ENCODE results near the gene C6orf89. TPM values are rescaled to one million over a fixed set of nuclear protein-coding genes. Genes with fewer than 3 reads are reported as not detected.
A peak's percentile ranks its signal among the peaks of the same experiment; 100 is the strongest.

Gene C6orf89
- total RNA-seq, 5 donors from 2014 or later (not counting 1 experiment from before 2014, with no cell fraction given), result 32.6 to 57.9 (median 46.1) TPM

DNA sequence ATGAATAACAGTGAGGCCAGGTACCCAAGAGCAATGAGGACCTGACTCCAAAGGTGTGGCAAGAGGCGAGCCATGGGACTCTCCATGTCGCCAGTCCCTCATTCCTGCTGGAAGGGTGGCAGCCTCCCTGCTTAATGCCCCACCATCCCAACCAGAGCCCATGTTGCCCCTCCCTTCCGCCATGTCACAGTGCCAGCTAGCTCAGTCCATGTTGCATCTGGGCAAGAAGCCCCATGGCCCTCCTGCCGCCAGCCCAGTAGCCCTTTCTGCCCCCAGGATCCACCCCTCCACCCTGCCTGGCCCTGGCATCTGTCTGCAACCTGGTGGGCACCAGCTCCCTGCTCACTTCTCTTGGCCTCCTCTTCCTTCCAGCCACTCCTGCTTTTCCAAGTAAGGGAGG is 40.5 kb upstream of the C6orf89 start:
- no peak overlapping the region for H3K27ac ChIP-seq (ENCODE audit: low read length)
- Mint-ChIP-seq H3K4me1 (peaks cover 0 to 9% (median 8%) of the 10 kb centered on the region in 3 donors), H3K9me3 (peaks cover 0 to 3% (median 1%) of the 10 kb centered on the region in 3 donors), H3K27me3 (peaks cover 0 to 9% of the 10 kb centered on the region in 2 donors), H3K36me3 (peaks cover 5% of the 10 kb centered on the region), H3K4me3 (no peak overlapping the region), H3K27ac (no peak overlapping the region)
- H3K4me3 ChIP-seq (ENCODE audit: control insufficient read depth in 1 of 2, extremely low read depth in 1 of 2, low read length in 1 of 2), result no peak overlapping the region
- H3K36me3 ChIP-seq (ENCODE audit: control insufficient read depth in 2 of 2, extremely low read depth in 1 of 2, insufficient read depth in 1 of 2, low read length in 1 of 2), result no peaks in the 10 kb centered on the region
- DNase-seq (no peak), ATAC-seq (replicated peaks in 1 of 4) (no peak)
- peaks cover 0 to 13% of the 10 kb centered on the region in 2 experiments for H3K27me3 ChIP-seq (replicated peaks in 1 of 2; ENCODE audit: control insufficient read depth in 2 of 2, extremely low read depth in 1 of 2, insufficient read depth in 2 of 2, low read length in 1 of 2)
- WGBS (ENCODE audit: insufficient coverage), result 79% methylated on average over 4 of the region's 4 CpGs
- no peaks in the 10 kb centered on the region for H3K9me3 ChIP-seq
- ChIA-PET POLR2A (interaction anchor here in 1 of 2 donors (0.6 kb wide), 1 partner anchor 16 kb away, joined by 3 read pairs; no protein-coding TSS in a partner anchor), CTCF (no interaction called here)
- H3K4me1 ChIP-seq (ENCODE audit: control insufficient read depth in 1 of 2, extremely low read depth in 1 of 2, insufficient read depth in 2 of 2, low read length in 2 of 2), result peaks cover 0 to 7% of the 10 kb centered on the region in 2 experiments

DNA sequence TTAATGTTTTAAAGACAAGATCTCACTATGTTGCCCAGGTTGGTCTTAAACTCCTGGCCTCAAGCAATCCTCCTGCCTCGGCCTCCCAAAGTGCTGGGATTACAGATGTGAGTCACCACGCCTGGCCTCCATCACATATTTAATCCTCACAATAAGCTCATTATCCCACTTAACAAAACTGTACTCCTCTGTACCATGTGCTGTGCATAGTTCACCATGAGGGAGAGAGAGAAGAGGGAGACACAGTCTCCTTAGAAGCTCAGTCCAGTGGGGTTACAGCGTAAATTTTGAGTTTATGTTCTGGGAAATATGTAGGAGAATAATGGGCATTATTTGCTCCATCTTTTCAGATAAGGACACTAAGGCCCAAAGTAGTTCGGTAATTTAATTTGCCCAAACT is 38.6 kb upstream of the C6orf89 start:
- Histone ChIP-seq H3K9me3 (no peaks in the 10 kb centered on the region), H3K4me3 (ENCODE audit: control insufficient read depth in 1 of 2, extremely low read depth in 1 of 2, low read length in 1 of 2) (no peak overlapping the region), H3K27ac (ENCODE audit: low read length) (no peak overlapping the region), H3K4me1 (ENCODE audit: control insufficient read depth in 1 of 2, extremely low read depth in 1 of 2, insufficient read depth in 2 of 2, low read length in 2 of 2) (no peaks in the 10 kb centered on the region), H3K36me3 (ENCODE audit: control insufficient read depth in 2 of 2, extremely low read depth in 1 of 2, insufficient read depth in 1 of 2, low read length in 1 of 2) (no peaks in the 10 kb centered on the region), H3K27me3 (replicated peaks in 1 of 2; ENCODE audit: control insufficient read depth in 2 of 2, extremely low read depth in 1 of 2, insufficient read depth in 2 of 2, low read length in 1 of 2) (peaks cover 0 to 4% of the 10 kb centered on the region in 2 experiments)
- Mint-ChIP-seq H3K27ac (no peak overlapping the region), H3K4me1 (peaks cover 0 to 2% (median 0%) of the 10 kb centered on the region in 3 donors), H3K4me3 (no peak overlapping the region), H3K36me3 (peaks cover 23% of the 10 kb centered on the region), H3K27me3 (no peaks in the 10 kb centered on the region), H3K9me3 (peaks cover 0 to 11% (median 7%) of the 10 kb centered on the region in 3 donors)
- DNase-seq, result no peak
- ChIA-PET POLR2A (no interaction called here), CTCF (interaction anchor here in 1 of 2 donors (1.1 kb wide), 1 partner anchor 26 kb away, joined by 3 read pairs; no protein-coding TSS in a partner anchor)
- 97% methylated on average over 3 of the region's 4 CpGs for WGBS (ENCODE audit: insufficient coverage)
- no peak for ATAC-seq (replicated peaks in 1 of 4)

DNA sequence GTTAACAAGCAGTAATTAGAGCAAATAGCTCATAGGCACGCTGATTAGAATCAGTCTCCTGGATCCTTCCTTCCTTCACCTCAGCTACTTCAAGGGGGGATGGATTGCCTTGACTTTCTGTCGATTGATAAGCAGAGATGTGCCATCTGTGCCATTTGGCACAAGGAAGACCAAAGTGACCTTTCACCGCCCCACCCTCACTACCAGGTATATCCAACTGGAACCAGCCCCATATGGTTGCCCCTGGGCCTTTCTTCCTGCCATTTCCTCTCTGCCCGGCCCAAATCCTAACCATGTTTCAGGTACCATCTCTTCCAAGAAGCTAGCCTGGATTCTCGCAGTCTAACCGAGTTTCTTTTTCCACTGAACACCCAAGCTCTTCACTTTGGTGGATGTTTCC is 37.8 kb upstream of the C6orf89 start:
- Mint-ChIP-seq H3K27ac (no peak overlapping the region), H3K36me3 (peaks cover 29% of the 10 kb centered on the region), H3K9me3 (peaks cover 0 to 11% (median 7%) of the 10 kb centered on the region in 3 donors), H3K4me3 (no peak overlapping the region), H3K4me1 (peaks cover 0 to 2% (median 0%) of the 10 kb centered on the region in 3 donors), H3K27me3 (no peaks in the 10 kb centered on the region)
- peaks cover 0 to 4% of the 10 kb centered on the region in 2 experiments for H3K27me3 ChIP-seq (replicated peaks in 1 of 2; ENCODE audit: control insufficient read depth in 2 of 2, extremely low read depth in 1 of 2, insufficient read depth in 2 of 2, low read length in 1 of 2)
- no peaks in the 10 kb centered on the region for H3K4me1 ChIP-seq (ENCODE audit: control insufficient read depth in 1 of 2, extremely low read depth in 1 of 2, insufficient read depth in 2 of 2, low read length in 2 of 2)
- POLR2A ChIA-PET, result no interaction called here
- H3K9me3 ChIP-seq, result no peaks in the 10 kb centered on the region
- H3K4me3 ChIP-seq (ENCODE audit: control insufficient read depth in 1 of 2, extremely low read depth in 1 of 2, low read length in 1 of 2), result no peak overlapping the region
- H3K36me3 ChIP-seq (ENCODE audit: control insufficient read depth in 2 of 2, extremely low read depth in 1 of 2, insufficient read depth in 1 of 2, low read length in 1 of 2), result peaks cover 0 to 5% of the 10 kb centered on the region in 2 donors
- ATAC-seq (replicated peaks in 1 of 4), result no peak
- H3K27ac ChIP-seq (ENCODE audit: low read length), result no peak overlapping the region
- CTCF ChIA-PET, result interaction anchor here in 1 of 2 donors (1.1 kb wide), 1 partner anchor 26 kb away, joined by 3 read pairs; no protein-coding TSS in a partner anchor
- 100% methylated on average over 3 of the region's 6 CpGs for WGBS (ENCODE audit: insufficient coverage)
- DNase-seq, result no peak

DNA sequence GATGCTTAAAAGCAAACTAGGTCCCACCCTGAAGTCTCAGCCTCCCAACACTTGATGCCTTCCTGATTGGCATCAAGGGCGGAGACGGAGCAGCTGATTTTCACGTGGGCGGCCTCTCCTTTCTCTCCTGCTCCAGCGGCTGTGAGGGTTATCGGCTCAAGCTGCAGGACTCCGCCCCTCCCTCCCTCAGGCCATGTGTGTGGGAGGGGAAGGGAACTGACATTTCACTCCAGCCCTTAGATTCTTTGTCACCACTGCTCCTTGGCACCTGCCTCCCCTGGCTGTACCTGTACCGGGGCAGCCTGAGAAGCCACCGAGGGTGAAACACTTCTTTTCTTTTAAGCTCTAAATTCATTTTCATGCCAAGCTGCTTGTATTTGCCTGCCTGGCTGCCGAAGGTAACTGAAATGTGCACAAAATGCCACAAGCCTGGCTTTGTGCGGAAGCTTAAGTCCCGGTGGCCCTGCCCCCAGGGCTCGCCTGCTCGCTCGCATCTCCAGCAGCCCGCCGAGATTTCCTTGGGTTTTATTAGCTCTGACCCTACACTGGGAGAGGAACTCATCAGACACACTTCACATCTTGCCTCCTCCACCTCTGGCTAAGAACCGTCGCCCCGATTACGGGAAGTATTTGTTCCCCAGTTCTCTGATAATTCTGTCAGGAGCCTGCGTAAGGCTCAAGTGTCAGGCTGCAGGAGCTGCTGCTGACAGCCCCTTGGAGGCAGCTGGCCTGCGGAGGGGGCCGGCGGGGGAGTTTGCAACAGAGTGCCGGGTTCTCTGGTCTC is 36.9 kb upstream of the C6orf89 start:
- Histone ChIP-seq H3K4me1 (ENCODE audit: control insufficient read depth in 1 of 2, extremely low read depth in 1 of 2, insufficient read depth in 2 of 2, low read length in 2 of 2) (no peaks in the 10 kb centered on the region), H3K27me3 (replicated peaks in 1 of 2; ENCODE audit: control insufficient read depth in 2 of 2, extremely low read depth in 1 of 2, insufficient read depth in 2 of 2, low read length in 1 of 2) (peaks cover 0 to 4% of the 10 kb centered on the region in 2 experiments), H3K4me3 (ENCODE audit: control insufficient read depth in 1 of 2, extremely low read depth in 1 of 2, low read length in 1 of 2) (peak overlapping the region in 1 of 2 donors; percentile 17), H3K36me3 (ENCODE audit: control insufficient read depth in 2 of 2, extremely low read depth in 1 of 2, insufficient read depth in 1 of 2, low read length in 1 of 2) (peaks cover 0 to 5% of the 10 kb centered on the region in 2 donors), H3K9me3 (no peaks in the 10 kb centered on the region), H3K27ac (ENCODE audit: low read length) (no peak overlapping the region)
- Mint-ChIP-seq H3K4me3 (peak overlapping the region in 1 of 3 donors; percentile 26), H3K36me3 (peaks cover 36% of the 10 kb centered on the region), H3K27me3 (no peaks in the 10 kb centered on the region), H3K27ac (no peak overlapping the region), H3K4me1 (peaks cover 0 to 2% (median 0%) of the 10 kb centered on the region in 3 donors), H3K9me3 (peaks cover 0 to 11% (median 7%) of the 10 kb centered on the region in 3 donors)
- ATAC-seq (replicated peaks in 1 of 4) (no peak), DNase-seq (no peak)
- POLR2A ChIA-PET, result interaction anchor here in 1 of 2 donors (0.7 kb wide), 1 partner anchor 324 kb away, joined by 3 read pairs; no protein-coding TSS in a partner anchor
- WGBS (ENCODE audit: insufficient coverage), result 52% methylated on average over 16 of the region's 26 CpGs
- CTCF ChIA-PET, result interaction anchor here (0.6 to 2.1 kb wide), 4 partner anchors 34 to 169 kb away, joined by 3 to 8 read pairs (median 3); no protein-coding TSS in a partner anchor

DNA sequence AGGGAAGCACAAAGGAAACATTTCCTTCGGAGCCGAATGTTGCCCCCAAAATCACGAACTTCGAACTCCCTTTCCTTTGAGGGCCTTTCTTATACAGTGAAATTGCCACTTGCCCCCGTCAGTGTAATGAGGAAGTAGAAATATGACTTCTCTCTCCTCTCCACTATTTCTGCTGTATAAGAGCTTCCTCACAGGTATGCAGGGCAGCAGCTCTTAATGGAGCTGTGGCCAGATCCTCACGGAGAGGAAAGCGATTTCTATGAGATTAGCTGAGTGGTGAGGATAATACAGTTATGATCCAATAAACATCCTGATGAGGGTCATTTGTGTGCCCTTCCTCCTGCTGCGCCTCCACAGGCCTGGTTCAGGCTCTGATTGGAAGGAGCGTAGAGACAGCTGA is 35.7 kb upstream of the C6orf89 start:
- H3K9me3 Mint-ChIP-seq, result peaks cover 0 to 11% (median 7%) of the 10 kb centered on the region in 3 donors
- peaks cover 0 to 2% (median 0%) of the 10 kb centered on the region in 3 donors for H3K4me1 Mint-ChIP-seq
- 100% methylated on average over 4 of the region's 9 CpGs for WGBS (ENCODE audit: insufficient coverage)
- no peaks in the 10 kb centered on the region for H3K27me3 Mint-ChIP-seq
- no peak for ATAC-seq (replicated peaks in 1 of 4)
- CTCF ChIA-PET, result interaction anchor here (0.5 to 3.0 kb wide), 4 partner anchors 83 to 362 kb away, joined by 3 to 9 read pairs (median 6); no protein-coding TSS in a partner anchor
- H3K36me3 Mint-ChIP-seq, result peaks cover 45% of the 10 kb centered on the region
- H3K4me3 Mint-ChIP-seq, result no peak overlapping the region
- DNase-seq, result no peak
- Histone ChIP-seq H3K4me1 (ENCODE audit: control insufficient read depth in 1 of 2, extremely low read depth in 1 of 2, insufficient read depth in 2 of 2, low read length in 2 of 2) (no peaks in the 10 kb centered on the region), H3K27me3 (replicated peaks in 1 of 2; ENCODE audit: control insufficient read depth in 2 of 2, extremely low read depth in 1 of 2, insufficient read depth in 2 of 2, low read length in 1 of 2) (peaks cover 0 to 4% of the 10 kb centered on the region in 2 experiments), H3K27ac (ENCODE audit: low read length) (no peak overlapping the region), H3K36me3 (ENCODE audit: control insufficient read depth in 2 of 2, extremely low read depth in 1 of 2, insufficient read depth in 1 of 2, low read length in 1 of 2) (peaks cover 0 to 11% of the 10 kb centered on the region in 2 donors), H3K9me3 (no peaks in the 10 kb centered on the region), H3K4me3 (ENCODE audit: control insufficient read depth in 1 of 2, extremely low read depth in 1 of 2, low read length in 1 of 2) (no peak overlapping the region)
- POLR2A ChIA-PET, result no interaction called here
- H3K27ac Mint-ChIP-seq, result no peak overlapping the region

DNA sequence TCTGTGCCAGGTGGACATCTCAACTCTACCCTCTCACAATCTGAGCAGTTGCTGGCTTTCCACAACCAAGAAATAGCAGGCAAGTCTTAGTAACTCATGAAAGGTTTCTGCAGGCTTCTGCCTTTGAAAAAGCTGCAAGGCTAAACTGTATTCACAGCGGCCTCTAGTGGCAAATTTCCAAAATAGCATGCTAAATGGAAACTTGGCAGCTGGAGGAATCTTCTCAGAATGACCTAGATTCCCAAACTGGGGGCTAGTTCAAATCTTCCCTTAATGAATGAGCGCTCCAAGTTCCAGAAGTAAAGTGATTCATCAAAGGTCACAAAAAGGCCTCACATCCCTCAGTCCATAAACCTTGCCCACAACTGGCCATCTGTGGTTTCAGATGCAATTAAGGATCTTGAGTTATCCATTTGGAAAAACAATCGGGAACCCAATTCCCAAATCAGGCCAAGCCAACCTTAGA is 34.6 kb upstream of the C6orf89 start:
- H3K27ac Mint-ChIP-seq, result no peak overlapping the region

More for the DNA sequence above, 34.6 kb upstream of the C6orf89 start:
- ChIA-PET CTCF (interaction anchor here (0.6 to 3.0 kb wide), 6 partner anchors 10 to 297 kb away, joined by 3 to 9 read pairs (median 6); no protein-coding TSS in a partner anchor), POLR2A (no interaction called here)
- peak in 1 of 4 experiments; percentile 30 for ATAC-seq (replicated peaks in 1 of 4)
- H3K4me3 Mint-ChIP-seq, result no peak overlapping the region
- peaks cover 0 to 11% (median 7%) of the 10 kb centered on the region in 3 donors for H3K9me3 Mint-ChIP-seq
- H3K36me3 Mint-ChIP-seq, result peaks cover 54% of the 10 kb centered on the region
- peaks cover 0 to 2% (median 0%) of the 10 kb centered on the region in 3 donors for H3K4me1 Mint-ChIP-seq
- H3K4me3 ChIP-seq (ENCODE audit: control insufficient read depth in 1 of 2, extremely low read depth in 1 of 2, low read length in 1 of 2), result peak overlapping the region in 1 of 2 donors; percentile 18
- no peak overlapping the region for H3K27ac ChIP-seq (ENCODE audit: low read length)
- H3K27me3 ChIP-seq (replicated peaks in 1 of 2; ENCODE audit: control insufficient read depth in 2 of 2, extremely low read depth in 1 of 2, insufficient read depth in 2 of 2, low read length in 1 of 2), result peaks cover 0 to 4% of the 10 kb centered on the region in 2 experiments
- peak in 11 of 35 experiments; percentile 15 to 68 (median 24) for DNase-seq
- H3K4me1 ChIP-seq (ENCODE audit: control insufficient read depth in 1 of 2, extremely low read depth in 1 of 2, insufficient read depth in 2 of 2, low read length in 2 of 2), result no peaks in the 10 kb centered on the region
- H3K27me3 Mint-ChIP-seq, result no peaks in the 10 kb centered on the region
- H3K9me3 ChIP-seq, result no peaks in the 10 kb centered on the region
- peaks cover 7 to 22% of the 10 kb centered on the region in 2 donors for H3K36me3 ChIP-seq (ENCODE audit: control insufficient read depth in 2 of 2, extremely low read depth in 1 of 2, insufficient read depth in 1 of 2, low read length in 1 of 2)
- 50% methylated on average over 2 of the region's 3 CpGs for WGBS (ENCODE audit: insufficient coverage)

Measured in T-cell (primary cell).